ENCODE data around the gene PCYOX1L.

PCYOX1L gene

GRCh38 chr5:149409268-149409948, 51.6 kb downstream of the PCYOX1L start:
- DNase-seq: no peak

GRCh38 chr5:149410071-149410470, 52.2 kb downstream of the PCYOX1L start:
- DNase-seq: no peak

DNA sequence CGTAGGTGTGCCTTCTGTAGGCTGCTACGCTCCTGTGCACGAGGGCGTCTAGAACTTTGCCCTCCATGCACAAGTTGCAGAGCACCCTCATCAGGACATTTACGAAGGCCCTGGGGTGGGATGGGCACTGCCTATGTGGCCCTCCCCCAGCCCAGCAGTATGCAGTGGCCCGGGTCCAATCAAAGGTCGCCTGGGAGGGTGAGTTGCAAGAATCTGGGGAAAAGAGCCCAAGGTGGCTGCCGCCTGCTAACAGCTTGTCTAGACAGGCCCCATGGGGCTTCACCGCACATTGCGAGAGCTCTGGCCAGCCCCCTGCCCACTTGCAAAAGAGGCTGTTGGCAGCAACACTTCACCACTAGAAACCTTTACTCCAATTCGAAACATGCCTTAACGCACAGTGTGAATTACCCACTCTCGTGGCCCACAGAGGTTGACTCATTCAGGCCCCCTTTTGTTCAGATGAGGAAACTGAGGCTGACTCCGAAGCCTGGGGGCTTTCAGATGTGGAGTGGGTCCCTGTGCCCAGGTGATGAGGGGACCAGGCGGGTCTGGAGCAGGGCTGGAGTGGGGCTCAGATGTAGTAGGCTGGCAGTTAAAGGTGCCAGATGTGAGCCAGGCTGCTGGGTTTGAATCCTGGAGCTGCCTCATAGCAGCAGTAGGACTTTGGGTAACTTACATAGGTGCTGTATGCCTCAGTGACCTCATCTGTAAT, 53.0 kb downstream of the PCYOX1L start:
- DNase-seq: no peak

DNA sequence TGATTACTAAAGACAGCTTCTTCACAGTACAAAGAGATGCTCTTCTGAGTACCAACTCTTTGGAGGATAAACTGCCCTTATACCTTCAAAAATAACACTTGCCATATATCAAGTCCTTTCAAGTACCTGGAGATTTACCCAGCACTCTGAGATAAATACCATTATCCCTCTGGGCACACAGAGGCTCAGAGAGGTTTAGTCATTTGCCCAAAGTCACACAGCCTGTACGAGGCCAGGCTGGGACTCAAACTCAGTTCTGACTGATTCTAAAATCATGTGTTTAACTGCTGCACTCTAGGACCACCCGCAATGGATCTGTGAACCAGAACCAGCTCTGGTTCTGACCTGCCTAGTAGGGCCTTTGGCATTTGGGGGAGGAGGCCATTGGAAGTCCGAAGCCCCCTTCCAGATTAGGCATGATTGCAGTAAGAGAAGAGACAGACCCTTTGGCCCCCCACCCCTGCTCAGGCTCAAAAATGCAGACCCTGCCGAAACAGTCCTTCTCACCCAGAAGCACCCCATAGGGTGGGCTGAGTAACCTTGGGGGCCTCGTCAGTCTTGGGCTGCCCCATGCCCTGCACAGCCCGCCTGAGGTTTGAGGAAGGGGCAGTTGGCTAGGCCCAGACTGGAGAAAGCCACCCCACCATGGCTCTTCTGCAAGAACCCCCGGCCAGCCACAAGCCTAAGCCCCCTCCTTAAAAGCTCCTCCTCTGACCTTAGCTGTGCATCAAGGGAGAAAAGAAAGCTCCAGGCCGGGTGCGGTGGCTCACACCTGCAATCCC, 54.1 kb downstream of the PCYOX1L start:
- no peak for DNase-seq

GRCh38 chr5:149412783-149413476, 55.1 kb downstream of the PCYOX1L start:
- DNase-seq: no peak

- DNase-seq: no peak
Observed at GRCh38 chr5:149413477-149414210, 55.8 kb downstream of the PCYOX1L start.

DNA sequence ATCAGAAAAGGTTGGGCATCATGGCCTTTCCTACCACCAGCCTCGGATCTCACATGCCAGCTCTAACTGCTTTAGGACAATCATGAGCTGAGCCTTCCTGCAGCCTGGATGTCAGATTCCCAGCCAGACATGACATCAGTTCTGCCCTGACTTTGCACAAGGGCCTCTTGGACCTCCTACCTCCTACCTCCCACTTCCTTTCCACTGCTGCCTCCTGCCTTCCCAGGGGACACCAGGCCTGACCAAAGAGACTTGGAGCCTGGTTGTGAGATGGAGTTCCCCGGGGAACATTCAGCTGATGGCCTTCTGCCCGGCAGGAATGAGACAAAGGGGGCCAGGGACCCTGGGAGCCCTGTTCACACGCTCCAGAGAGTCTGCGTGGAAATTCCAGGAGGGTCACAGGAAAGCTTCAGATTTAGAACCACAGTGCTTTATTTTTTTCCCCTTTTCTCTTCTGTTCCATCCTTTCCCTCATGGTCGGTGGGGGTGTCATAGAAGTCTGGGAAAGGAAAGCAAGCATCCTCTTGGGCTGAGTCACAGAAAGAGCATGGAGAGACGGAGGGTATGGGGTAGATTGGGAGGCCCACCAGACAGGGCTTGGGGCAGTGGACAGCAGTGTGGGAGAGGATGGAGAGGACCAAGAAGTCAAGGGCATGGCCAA, 56.7 kb downstream of the PCYOX1L start:
- no peak for DNase-seq

- no peak for DNase-seq
Observed at GRCh38 chr5:149415066-149415967, 57.5 kb downstream of the PCYOX1L start.

GRCh38 chr5:149416987-149417710, 59.3 kb downstream of the PCYOX1L start:
- DNase-seq: no peak

- DNase-seq: no peak
Observed at GRCh38 chr5:149417711-149418368, 60.0 kb downstream of the PCYOX1L start.

DNA sequence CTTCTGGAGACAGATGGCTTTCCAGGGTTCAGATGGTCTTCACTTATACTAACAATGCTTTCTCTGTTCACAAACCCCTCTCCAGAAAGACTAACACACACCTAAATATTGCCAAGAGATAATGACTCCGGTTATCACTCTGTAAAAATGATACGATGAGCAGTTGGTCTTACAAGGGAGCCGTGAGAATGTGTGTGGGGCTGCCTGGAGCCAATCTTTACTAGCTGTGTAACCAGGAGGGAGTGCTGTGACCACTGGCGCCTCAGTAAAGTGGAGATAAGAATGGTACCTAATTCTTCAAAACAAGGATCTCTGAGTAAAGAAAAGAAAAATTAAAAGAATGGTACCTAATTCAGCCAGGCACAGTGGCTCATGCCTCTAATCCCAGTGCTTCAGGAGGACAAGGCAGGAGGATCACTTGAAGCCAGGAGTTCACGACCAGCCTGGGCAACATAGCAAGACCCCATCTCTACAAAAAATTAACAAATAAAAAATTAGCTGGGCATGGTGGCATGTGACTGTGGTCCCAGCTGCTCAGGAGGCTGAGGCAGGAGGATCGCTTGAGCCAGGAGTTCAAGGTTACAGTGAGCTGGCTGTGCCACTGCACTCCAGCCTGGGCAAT, 61.2 kb downstream of the PCYOX1L start:
- DNase-seq: no peak
